ENCODE data around the gene DEFB112.

DEFB112 gene

DNA sequence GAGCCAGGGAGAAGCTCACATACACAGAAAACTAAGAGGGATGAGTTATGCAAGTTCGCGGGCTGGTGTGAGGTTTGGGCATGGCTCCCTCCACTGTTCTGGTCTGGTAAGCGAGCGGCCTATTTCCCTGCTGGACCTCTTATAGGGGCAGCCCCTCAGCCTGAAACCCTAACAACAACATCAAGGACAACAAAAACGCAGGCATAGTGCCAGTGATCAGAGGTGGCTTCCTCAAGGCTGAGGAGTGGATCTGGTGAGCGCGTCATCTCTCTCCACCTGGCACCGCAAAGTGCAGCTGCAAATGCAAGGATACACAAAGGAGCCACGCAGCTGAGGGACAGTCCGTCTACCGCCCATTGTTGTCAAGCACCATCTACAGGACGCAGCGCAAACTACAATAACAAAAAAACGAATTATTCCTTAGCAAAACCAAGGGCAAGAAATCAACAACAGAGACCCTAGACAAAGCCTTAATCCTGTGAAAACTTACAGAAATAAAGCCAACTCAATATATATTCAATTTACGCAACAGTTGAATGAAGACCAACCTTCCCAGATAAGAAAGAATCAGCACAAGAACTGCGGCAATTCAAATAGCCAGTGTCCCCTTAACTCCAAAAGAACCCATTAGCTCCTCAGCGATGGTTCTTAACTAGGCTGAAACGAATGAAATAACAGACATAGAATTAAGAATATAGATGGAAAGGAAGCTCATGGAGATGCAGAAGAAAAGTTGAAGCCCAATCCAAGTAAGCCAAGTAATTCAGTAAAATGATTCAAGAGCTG, 18.8 kb downstream of the DEFB112 start:
- no peak for ATAC-seq
- H3K4me3 Mint-ChIP-seq = no peak overlapping the region

GRCh38 chr6:50030350-50030749, 19.4 kb downstream of the DEFB112 start:
- no peaks in the 10 kb centered on the region for H3K36me3 Mint-ChIP-seq
- ATAC-seq = no peak
- H3K27me3 Mint-ChIP-seq = no peaks in the 10 kb centered on the region
- H3K4me1 Mint-ChIP-seq = no peaks in the 10 kb centered on the region
- no peak overlapping the region for H3K27ac Mint-ChIP-seq
- no peak overlapping the region for H3K4me3 Mint-ChIP-seq
- H3K9me3 Mint-ChIP-seq = peaks cover 17% of the 10 kb centered on the region

More for the DNA sequence above, 18.8 kb downstream of the DEFB112 start:
- H3K4me1 Mint-ChIP-seq = no peaks in the 10 kb centered on the region
- H3K36me3 Mint-ChIP-seq = no peaks in the 10 kb centered on the region
- H3K27me3 Mint-ChIP-seq = no peaks in the 10 kb centered on the region
- no peak overlapping the region for H3K27ac Mint-ChIP-seq
- H3K9me3 Mint-ChIP-seq = peaks cover 17% of the 10 kb centered on the region

DNA sequence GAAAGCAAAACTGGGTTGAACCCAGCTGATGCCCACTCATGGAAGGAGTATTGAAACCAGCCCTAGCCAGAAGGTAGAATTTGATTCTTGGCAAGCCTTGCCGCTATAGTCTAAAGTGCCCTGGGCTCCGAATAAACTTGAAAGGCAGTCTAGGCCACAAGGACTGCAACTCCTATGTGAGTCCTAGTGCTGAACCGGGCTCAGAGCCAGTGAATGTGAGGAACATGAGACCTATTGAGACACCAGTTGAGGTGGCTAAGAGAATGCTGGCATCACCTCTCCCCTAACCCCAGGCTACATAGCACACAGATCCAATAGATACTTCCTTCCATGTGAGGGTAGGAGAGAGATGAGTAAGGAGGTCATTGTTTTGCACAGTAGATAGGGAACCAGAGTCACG, 24.5 kb downstream of the DEFB112 start:
- Mint-ChIP-seq H3K4me1 (no peaks in the 10 kb centered on the region), H3K4me3 (no peak overlapping the region), H3K9me3 (peaks cover 6% of the 10 kb centered on the region), H3K36me3 (no peaks in the 10 kb centered on the region), H3K27ac (no peak overlapping the region), H3K27me3 (no peaks in the 10 kb centered on the region)
- no peak for ATAC-seq

DNA sequence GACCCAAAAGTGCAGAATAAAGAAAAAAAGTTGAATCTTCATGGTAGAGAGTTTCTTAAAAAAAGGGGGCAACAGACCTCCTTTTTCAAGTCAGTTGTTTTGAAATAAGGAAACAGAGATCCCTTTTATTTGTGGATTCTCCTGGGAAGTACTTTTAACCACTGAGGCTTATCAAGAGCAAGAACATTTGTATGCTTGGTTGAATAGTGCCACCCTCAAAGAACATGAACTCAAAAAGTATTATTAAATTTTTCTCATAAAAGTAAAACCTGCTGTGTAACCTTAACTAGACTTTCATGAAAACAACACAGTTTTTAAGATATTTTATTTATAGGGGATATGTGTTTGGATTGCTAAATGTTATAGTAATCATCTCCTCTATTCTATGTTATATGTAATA, 27.8 kb downstream of the DEFB112 start, which contains the start of gene DEFB110:
Gene DEFB110 (minus strand): TSS at position 101 of the 400 bp plus-strand sequence. CDS start 59 bp downstream, at position 42.
- H3K4me3 Mint-ChIP-seq = no peak within 1 kb of the TSS
- no peaks in the 10 kb centered on the region for H3K36me3 Mint-ChIP-seq
- no peak within 1 kb of the TSS for H3K27ac Mint-ChIP-seq
- H3K9me3 Mint-ChIP-seq = peaks cover 2% of the 10 kb centered on the region
- H3K4me1 Mint-ChIP-seq = no peaks in the 10 kb centered on the region
- no peaks in the 10 kb centered on the region for H3K27me3 Mint-ChIP-seq
- no peak for ATAC-seq

GRCh38 chr6:50007819-50008218, 41.9 kb downstream of the DEFB112 start:
- Mint-ChIP-seq H3K27ac (no peak overlapping the region), H3K4me3 (no peak overlapping the region), H3K4me1 (no peaks in the 10 kb centered on the region), H3K36me3 (no peaks in the 10 kb centered on the region), H3K9me3 (peaks cover 4% of the 10 kb centered on the region), H3K27me3 (no peaks in the 10 kb centered on the region)
- ATAC-seq = no peak

DNA sequence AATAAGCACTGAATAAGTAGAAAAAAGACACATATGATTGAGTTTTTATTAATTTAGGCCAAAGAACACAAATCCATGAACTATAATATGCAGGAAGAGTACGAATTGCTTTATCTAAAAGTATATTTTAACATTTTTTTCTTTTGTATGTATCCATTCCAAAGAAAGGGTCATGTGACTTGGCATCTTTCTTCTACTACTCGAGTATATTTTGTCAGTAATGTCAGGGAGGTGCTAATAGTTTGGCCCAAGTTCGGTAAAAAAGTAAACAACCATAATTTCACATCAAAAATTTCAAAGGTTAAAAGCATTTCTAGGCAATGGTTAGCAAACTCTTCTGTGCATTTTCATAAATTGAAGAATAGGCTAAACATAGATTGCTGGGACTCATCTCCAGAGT, 46.6 kb downstream of the DEFB112 start:
- no peaks in the 10 kb centered on the region for H3K27me3 Mint-ChIP-seq
- H3K36me3 Mint-ChIP-seq = no peaks in the 10 kb centered on the region

GRCh38 chr6:49995278-49995677, 54.5 kb downstream of the DEFB112 start:
- Mint-ChIP-seq H3K27ac (no peak overlapping the region), H3K36me3 (no peaks in the 10 kb centered on the region), H3K4me1 (no peaks in the 10 kb centered on the region), H3K4me3 (no peak overlapping the region), H3K27me3 (no peaks in the 10 kb centered on the region), H3K9me3 (peaks cover 4% of the 10 kb centered on the region)
- no peak for ATAC-seq

More for the DNA sequence above, 46.6 kb downstream of the DEFB112 start:
- Mint-ChIP-seq H3K4me1 (no peaks in the 10 kb centered on the region), H3K4me3 (no peak overlapping the region), H3K9me3 (peaks cover 6% of the 10 kb centered on the region), H3K27ac (no peak overlapping the region)
- ATAC-seq = no peak
